HCEC 1CT (cell line): ENCODE results near the gene NLE1.

Experiments used
- DNase-seq: peaks from one replicate; pipeline ENCODE4 v3.0.0-alpha.2; 2017

The NLE1 gene

GRCh38 chr17:35084987-35085386 is 57.1 kb downstream of the NLE1 start:
- DNase-seq, result peak; percentile 79

- DNase-seq, result no peak
Measured at GRCh38 chr17:35083071-35083470, 59.0 kb downstream of the NLE1 start.

GRCh38 chr17:35082073-35082657 is 59.9 kb downstream of the NLE1 start:
- DNase-seq, result peak; percentile 89

GRCh38 chr17:35081638-35082037 is 60.5 kb downstream of the NLE1 start:
- DNase-seq, result no peak

- no peak for DNase-seq
Measured at GRCh38 chr17:35080536-35080935, 61.6 kb downstream of the NLE1 start.

GRCh38 chr17:35079547-35080423 is 62.3 kb downstream of the NLE1 start:
- DNase-seq, result peak; percentile 60
